Tibial nerve (tissue), 3 donors: ENCODE results near the gene MTHFR.

ENCODE experiments used
- POLR2A ChIP-seq, 2 donors: fragments of 450-650 bp; IDR thresholded peaks; one replicate each; pipeline ENCODE4 v1.6.1; 2017; ENCODE audit warnings: antibody characterized with exemption in 2 of 2, mild to moderate bottlenecking in 2 of 2, moderate library complexity in 2 of 2
- TF ChIP-seq, protein P1 (sequence below), 5 experiments: fragments of 200-600 bp in 3 of 5; fragments of 450-650 bp in 2 of 5; sonication (generic) in 3 of 5; IDR thresholded peaks; one replicate each; pipeline ENCODE4 v1.5.1; 2016 to 2019; ENCODE audit warnings: antibody characterized with exemption in 5 of 5, mild to moderate bottlenecking in 3 of 5, moderate library complexity in 2 of 5

DNA sequence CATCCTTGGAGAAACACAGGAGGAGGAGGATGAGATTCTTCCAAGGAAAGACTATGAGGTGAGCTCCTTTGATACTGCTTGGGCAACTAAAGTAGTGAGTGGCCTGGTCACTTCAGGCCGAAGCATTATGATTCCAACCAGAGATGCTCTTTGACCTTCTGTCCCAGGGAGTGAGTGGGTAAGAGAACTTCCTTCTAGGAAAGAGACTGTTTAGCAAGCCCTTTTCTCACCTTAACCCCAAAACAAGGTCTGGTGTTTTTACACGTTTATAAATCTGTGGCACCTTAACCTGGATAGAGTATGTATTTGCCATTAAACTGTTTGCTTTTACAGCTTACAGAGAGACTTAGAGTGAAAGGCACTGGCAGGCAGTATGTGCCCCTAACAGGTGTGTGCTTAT lies 1.4 kb upstream of the MTHFR start:
- TF ChIP-seq POLR2A (IDR thresholded peaks at IDR 0.05) = no peak
- TF ChIP-seq, protein P1, sequence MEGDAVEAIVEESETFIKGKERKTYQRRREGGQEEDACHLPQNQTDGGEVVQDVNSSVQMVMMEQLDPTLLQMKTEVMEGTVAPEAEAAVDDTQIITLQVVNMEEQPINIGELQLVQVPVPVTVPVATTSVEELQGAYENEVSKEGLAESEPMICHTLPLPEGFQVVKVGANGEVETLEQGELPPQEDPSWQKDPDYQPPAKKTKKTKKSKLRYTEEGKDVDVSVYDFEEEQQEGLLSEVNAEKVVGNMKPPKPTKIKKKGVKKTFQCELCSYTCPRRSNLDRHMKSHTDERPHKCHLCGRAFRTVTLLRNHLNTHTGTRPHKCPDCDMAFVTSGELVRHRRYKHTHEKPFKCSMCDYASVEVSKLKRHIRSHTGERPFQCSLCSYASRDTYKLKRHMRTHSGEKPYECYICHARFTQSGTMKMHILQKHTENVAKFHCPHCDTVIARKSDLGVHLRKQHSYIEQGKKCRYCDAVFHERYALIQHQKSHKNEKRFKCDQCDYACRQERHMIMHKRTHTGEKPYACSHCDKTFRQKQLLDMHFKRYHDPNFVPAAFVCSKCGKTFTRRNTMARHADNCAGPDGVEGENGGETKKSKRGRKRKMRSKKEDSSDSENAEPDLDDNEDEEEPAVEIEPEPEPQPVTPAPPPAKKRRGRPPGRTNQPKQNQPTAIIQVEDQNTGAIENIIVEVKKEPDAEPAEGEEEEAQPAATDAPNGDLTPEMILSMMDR (IDR thresholded peaks at IDR 0.05) = no peak
